NT2/D1 (cell line): ENCODE measurements around the gene CD22.

Experiments
- SUZ12 ChIP-seq: IDR thresholded peaks from 2 replicates; pipeline ENCODE4 v1.6.1; 2011; ENCODE audit not compliant: insufficient read length, insufficient read depth; ENCODE audit errors: extremely low read depth
- YY1 ChIP-seq: IDR thresholded peaks from 2 replicates; pipeline ENCODE4 v1.6.1; 2011; ENCODE audit not compliant: insufficient read length, insufficient read depth
- ZNF274 ChIP-seq: IDR thresholded peaks from 2 replicates; pipeline ENCODE4 v1.6.1; 2011; ENCODE audit warnings: mild to moderate bottlenecking, low read depth, low read length

- TF ChIP-seq YY1 (no peak), ZNF274 (no peak), SUZ12 (no peak)
These were observed 32.1 kb upstream of the CD22 start for GRCh38 chr19:35296644-35297514.
